HEK293T (cell line): ENCODE results near the gene TNS3.

ENCODE experiments used
- CTCF ChIA-PET: fragments of 350-600 bp; formaldehyde crosslinking; extraction: SDS; loops from one replicate; lab custom pipeline; 2021; ENCODE audit warnings: antibody characterized with exemption, inconsistent platforms; lab: Yijun Ruan, JAX
- POLR2A ChIA-PET: fragments of 350-600 bp; formaldehyde crosslinking; extraction: SDS; loops from one replicate; lab custom pipeline; 2020; ENCODE audit warnings: antibody characterized with exemption, inconsistent platforms; lab: Yijun Ruan, JAX
- DNase-seq: peaks from one replicate; pipeline ENCODE4 v3.0.0; 2012; ENCODE audit warnings: mixed read lengths; ENCODE audit errors: extremely low spot score
- ARNT ChIP-seq: fragments of 450-650 bp; IDR thresholded peaks from 2 replicates; pipeline ENCODE4 v1.6.1; 2017; ENCODE audit warnings: mild to moderate bottlenecking
- BHLHE40 ChIP-seq: fragments of 450-650 bp; IDR thresholded peaks from 2 replicates; pipeline ENCODE4 v1.6.1; 2016; ENCODE audit warnings: mild to moderate bottlenecking, moderate library complexity, borderline replicate concordance
- CTBP1 ChIP-seq: fragments of 450-650 bp; IDR thresholded peaks from 2 replicates; pipeline ENCODE4 v1.6.1; 2016; ENCODE audit warnings: borderline replicate concordance
- ELF4 ChIP-seq: fragments of 450-650 bp; IDR thresholded peaks from 2 replicates; pipeline ENCODE4 v1.6.1; 2017; ENCODE audit warnings: antibody characterized with exemption
- FOXA1 ChIP-seq: fragments of 450-650 bp; IDR thresholded peaks from 2 replicates; pipeline ENCODE4 v1.6.1; 2016; ENCODE audit warnings: mild to moderate bottlenecking
- FOXK2 ChIP-seq: fragments of 450-650 bp; IDR thresholded peaks from 2 replicates; pipeline ENCODE4 v1.6.1; 2016; ENCODE audit warnings: mild to moderate bottlenecking
- FOXM1 ChIP-seq: fragments of 450-650 bp; IDR thresholded peaks from 2 replicates; pipeline ENCODE4 v1.6.1; 2017; ENCODE audit warnings: mild to moderate bottlenecking, borderline replicate concordance
- HDGF ChIP-seq: fragments of 450-650 bp; IDR thresholded peaks from 2 replicates; pipeline ENCODE4 v1.6.1; 2017; ENCODE audit warnings: antibody characterized with exemption, borderline replicate concordance
- L3MBTL2 ChIP-seq: fragments of 450-650 bp; conservative IDR thresholded peaks from 2 replicates; pipeline ENCODE4 v1.6.1; 2016; ENCODE audit warnings: mild to moderate bottlenecking
- LEF1 ChIP-seq: fragments of 450-650 bp; IDR thresholded peaks from 2 replicates; pipeline ENCODE4 v1.6.1; 2017; ENCODE audit warnings: mild to moderate bottlenecking, borderline replicate concordance
- NFRKB ChIP-seq: fragments of 450-650 bp; IDR thresholded peaks from 2 replicates; pipeline ENCODE4 v1.6.1; 2016; ENCODE audit warnings: mild to moderate bottlenecking, moderate library complexity
- PKNOX1 ChIP-seq: fragments of 450-650 bp; IDR thresholded peaks from 2 replicates; pipeline ENCODE4 v1.6.1; 2016
- SP1 ChIP-seq: fragments of 450-650 bp; IDR thresholded peaks from 2 replicates; pipeline ENCODE4 v1.6.1; 2017
- SUZ12 ChIP-seq: fragments of 450-650 bp; IDR thresholded peaks from 2 replicates; pipeline ENCODE4 v1.6.1; 2016; ENCODE audit warnings: mild to moderate bottlenecking
- TARDBP ChIP-seq: fragments of 450-650 bp; IDR thresholded peaks from 2 replicates; pipeline ENCODE4 v1.6.1; 2016
- ZNF384 ChIP-seq: fragments of 450-650 bp; IDR thresholded peaks from 2 replicates; pipeline ENCODE4 v1.6.1; 2016

Gene TNS3

GRCh38 chr7:47367369-47367768 is 214.5 kb downstream of the TNS3 start:
- CTCF ChIA-PET: no interaction called here
- POLR2A ChIA-PET: no interaction called here
- no peak for DNase-seq
- TF ChIP-seq SP1 (no peak), ARNT (no peak), PKNOX1 (no peak), SUZ12 (no peak), NFRKB (no peak)

GRCh38 chr7:47366960-47367359 is 215.0 kb downstream of the TNS3 start:
- DNase-seq: no peak
- CTCF ChIA-PET: no interaction called here
- POLR2A ChIA-PET: no interaction called here
- TF ChIP-seq FOXA1 (no peak), ARNT (no peak), LEF1 (no peak), FOXM1 (no peak), BHLHE40 (no peak), L3MBTL2 (no peak), PKNOX1 (no peak), NFRKB (no peak), ZNF384 (no peak), CTBP1 (no peak), FOXK2 (no peak), HDGF (no peak), TARDBP (no peak), ELF4 (no peak), SUZ12 (no peak), SP1 (no peak)

- no peak for DNase-seq
- POLR2A ChIA-PET: no interaction called here
- CTCF ChIA-PET: no interaction called here
- TF ChIP-seq SP1: no peak
- no peak for TF ChIP-seq FOXA1
- TF ChIP-seq TARDBP: no peak
- no peak for TF ChIP-seq SUZ12
- TF ChIP-seq ZNF384: no peak
- TF ChIP-seq FOXK2: no peak
- TF ChIP-seq LEF1: no peak
- TF ChIP-seq ELF4: no peak
- no peak for TF ChIP-seq HDGF
- no peak for TF ChIP-seq NFRKB
- no peak for TF ChIP-seq CTBP1
These were observed 215.7 kb downstream of the TNS3 start for GRCh38 chr7:47366211-47366610.

- POLR2A ChIA-PET: no interaction called here
- no peak for TF ChIP-seq SUZ12
- TF ChIP-seq PKNOX1: no peak
- no peak for TF ChIP-seq NFRKB
- TF ChIP-seq FOXM1: no peak
- no peak for TF ChIP-seq LEF1
- TF ChIP-seq CTBP1: no peak
- no peak for TF ChIP-seq FOXA1
- no peak for TF ChIP-seq TARDBP
- TF ChIP-seq FOXK2: no peak
- no peak for TF ChIP-seq BHLHE40
- no peak for TF ChIP-seq HDGF
- CTCF ChIA-PET: no interaction called here
- no peak for DNase-seq
These were observed 218.9 kb downstream of the TNS3 start for GRCh38 chr7:47362984-47363383.

GRCh38 chr7:47361746-47362215 is 220.1 kb downstream of the TNS3 start:
- ChIA-PET CTCF (no interaction called here), POLR2A (no interaction called here)
- DNase-seq: no peak
- TF ChIP-seq LEF1 (no peak), ZNF384 (no peak), PKNOX1 (no peak), SP1 (no peak), SUZ12 (no peak), NFRKB (no peak), FOXM1 (no peak), L3MBTL2 (no peak), ARNT (no peak), CTBP1 (no peak), TARDBP (no peak), FOXK2 (no peak), BHLHE40 (no peak), ELF4 (no peak)

GRCh38 chr7:47361236-47361635 is 220.7 kb downstream of the TNS3 start:
- TF ChIP-seq ZNF384: no peak
- TF ChIP-seq CTBP1: no peak
- no peak for TF ChIP-seq NFRKB
- TF ChIP-seq FOXK2: no peak
- no peak for TF ChIP-seq FOXA1
- no peak for TF ChIP-seq ARNT
- CTCF ChIA-PET: interaction anchor here (0.6 kb wide), 1 partner anchor 1732 kb away, joined by 4 read pairs; no protein-coding TSS in a partner anchor
- POLR2A ChIA-PET: no interaction called here
- no peak for DNase-seq
